ENCODE measurements around the gene PTGER3. TPM values are rescaled to one million over a fixed set of nuclear protein-coding genes. Genes with fewer than 3 reads are reported as not detected.

PTGER3 gene
- total RNA-seq, 1 experiment from 2014 or later = 0.09 TPM

DNA sequence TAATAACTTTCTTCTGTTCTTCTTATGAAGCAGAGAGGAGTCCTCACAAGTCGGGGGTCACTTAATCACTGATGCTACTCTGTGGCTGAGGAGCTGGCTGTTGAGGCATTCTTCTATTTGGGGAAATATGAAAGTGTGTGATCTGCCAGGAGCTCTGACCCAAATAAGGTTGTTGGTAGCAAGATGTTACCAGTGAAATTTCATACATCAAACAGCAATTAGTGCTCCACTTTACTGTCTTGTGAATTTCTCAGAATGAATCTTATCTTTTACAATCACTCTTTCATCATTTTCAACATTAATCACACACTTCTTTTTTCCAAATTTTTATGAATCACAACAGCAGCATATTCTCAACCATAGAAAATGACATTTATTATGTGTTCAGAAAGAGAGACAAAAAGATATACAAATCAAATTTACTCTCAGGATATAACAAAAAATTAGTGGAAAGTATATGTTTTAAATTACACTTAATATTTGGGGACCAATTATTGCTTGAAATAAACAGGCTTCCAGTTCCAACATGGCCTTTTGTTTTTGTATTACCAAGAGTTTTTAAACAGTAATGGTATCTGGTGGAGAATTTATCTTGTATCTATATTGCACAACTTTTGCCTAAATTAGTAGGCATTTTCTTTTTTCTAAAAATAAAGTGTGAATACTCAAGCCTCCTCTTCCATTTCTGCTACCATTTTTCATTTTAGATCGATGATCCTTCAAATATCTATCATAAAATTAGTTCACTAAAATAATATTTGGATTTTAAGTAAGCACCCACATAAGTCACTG lies 9.6 kb downstream of the PTGER3 start:
- no TSS peak for BruUV-seq (replicated peaks)
- Mint-ChIP-seq H3K4me1 (ENCODE audit: low read depth, unreplicated experiment) (no peaks in the 10 kb centered on the region), H3K27ac (ENCODE audit: unreplicated experiment) (no peak overlapping the region), H3K36me3 (ENCODE audit: insufficient read depth, unreplicated experiment) (no peaks in the 10 kb centered on the region), H3K9me3 (ENCODE audit: low read depth, unreplicated experiment) (no peaks in the 10 kb centered on the region), H3K4me3 (ENCODE audit: low read depth, unreplicated experiment) (no peak overlapping the region), H3K27me3 (ENCODE audit: unreplicated experiment) (peaks cover 38% of the 10 kb centered on the region)
- no peak for DNase-seq
- CTCF ChIA-PET = interaction anchor here (0.7 kb wide), 1 partner anchor 510 kb away, joined by 6 read pairs; no protein-coding TSS in a partner anchor
- TF ChIP-seq, protein P1, sequence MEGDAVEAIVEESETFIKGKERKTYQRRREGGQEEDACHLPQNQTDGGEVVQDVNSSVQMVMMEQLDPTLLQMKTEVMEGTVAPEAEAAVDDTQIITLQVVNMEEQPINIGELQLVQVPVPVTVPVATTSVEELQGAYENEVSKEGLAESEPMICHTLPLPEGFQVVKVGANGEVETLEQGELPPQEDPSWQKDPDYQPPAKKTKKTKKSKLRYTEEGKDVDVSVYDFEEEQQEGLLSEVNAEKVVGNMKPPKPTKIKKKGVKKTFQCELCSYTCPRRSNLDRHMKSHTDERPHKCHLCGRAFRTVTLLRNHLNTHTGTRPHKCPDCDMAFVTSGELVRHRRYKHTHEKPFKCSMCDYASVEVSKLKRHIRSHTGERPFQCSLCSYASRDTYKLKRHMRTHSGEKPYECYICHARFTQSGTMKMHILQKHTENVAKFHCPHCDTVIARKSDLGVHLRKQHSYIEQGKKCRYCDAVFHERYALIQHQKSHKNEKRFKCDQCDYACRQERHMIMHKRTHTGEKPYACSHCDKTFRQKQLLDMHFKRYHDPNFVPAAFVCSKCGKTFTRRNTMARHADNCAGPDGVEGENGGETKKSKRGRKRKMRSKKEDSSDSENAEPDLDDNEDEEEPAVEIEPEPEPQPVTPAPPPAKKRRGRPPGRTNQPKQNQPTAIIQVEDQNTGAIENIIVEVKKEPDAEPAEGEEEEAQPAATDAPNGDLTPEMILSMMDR (IDR thresholded peaks at IDR 0.05; ENCODE audit: unreplicated experiment) = no peak
- intact Hi-C loops (cut with micrococcal nuclease; ENCODE audit: unreplicated experiment) = no loop called here

DNA sequence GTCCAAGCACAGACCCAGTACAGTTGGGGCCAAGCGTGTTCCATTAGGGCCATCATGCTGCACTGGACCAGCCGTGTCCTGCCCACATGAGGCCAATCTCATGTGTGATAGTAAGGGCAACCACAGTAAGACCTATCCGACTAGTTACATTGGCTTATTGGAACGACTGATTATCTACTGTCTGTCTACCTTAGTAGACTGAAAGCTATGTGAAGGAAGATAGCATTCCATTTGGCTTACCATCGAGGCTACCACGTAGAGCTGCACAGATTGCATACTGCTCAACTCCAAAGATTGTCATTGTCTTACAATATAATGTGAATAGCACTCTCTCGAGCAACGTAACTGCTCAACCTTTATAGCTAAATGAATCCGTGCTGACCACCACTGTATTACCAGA lies 10.6 kb downstream of the PTGER3 start:
- Mint-ChIP-seq H3K36me3 (ENCODE audit: insufficient read depth, unreplicated experiment) (no peaks in the 10 kb centered on the region), H3K27ac (ENCODE audit: unreplicated experiment) (no peak overlapping the region), H3K4me3 (ENCODE audit: low read depth, unreplicated experiment) (no peak overlapping the region), H3K4me1 (ENCODE audit: low read depth, unreplicated experiment) (no peaks in the 10 kb centered on the region), H3K27me3 (ENCODE audit: unreplicated experiment) (peaks cover 38% of the 10 kb centered on the region), H3K9me3 (ENCODE audit: low read depth, unreplicated experiment) (no peaks in the 10 kb centered on the region)
- DNase-seq = no peak
- intact Hi-C loops (cut with micrococcal nuclease; ENCODE audit: unreplicated experiment) = no loop called here
- no TSS peak for BruUV-seq (replicated peaks)
- CTCF ChIA-PET = no interaction called here
- TF ChIP-seq, protein P1 (IDR thresholded peaks at IDR 0.05; ENCODE audit: unreplicated experiment) = no peak

DNA sequence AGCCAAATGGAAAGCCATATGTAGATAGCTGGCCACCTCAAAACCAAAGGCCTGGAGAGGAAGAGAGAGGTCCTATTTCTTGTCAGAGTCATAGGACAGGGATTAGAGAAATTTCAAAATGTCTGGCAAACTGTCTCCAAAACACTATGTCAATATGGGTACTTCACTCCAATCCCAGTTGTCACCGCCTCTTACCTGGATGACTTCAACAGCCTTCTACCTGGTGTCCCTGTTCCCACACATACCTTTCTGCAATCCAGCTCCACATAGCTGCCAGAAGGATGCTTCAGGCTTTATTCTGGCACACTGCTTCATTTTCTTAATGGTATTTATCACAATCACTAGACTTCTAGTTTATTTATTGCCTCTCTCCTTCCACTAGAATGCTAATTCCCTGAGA lies 14.5 kb downstream of the PTGER3 start:
- Mint-ChIP-seq H3K27me3 (ENCODE audit: unreplicated experiment) (peaks cover 13% of the 10 kb centered on the region), H3K4me1 (ENCODE audit: low read depth, unreplicated experiment) (no peaks in the 10 kb centered on the region), H3K36me3 (ENCODE audit: insufficient read depth, unreplicated experiment) (no peaks in the 10 kb centered on the region), H3K9me3 (ENCODE audit: low read depth, unreplicated experiment) (no peaks in the 10 kb centered on the region), H3K4me3 (ENCODE audit: low read depth, unreplicated experiment) (no peak overlapping the region), H3K27ac (ENCODE audit: unreplicated experiment) (no peak overlapping the region)
- CTCF ChIA-PET = no interaction called here
- no TSS peak for BruUV-seq (replicated peaks)
- intact Hi-C loops (cut with micrococcal nuclease; ENCODE audit: unreplicated experiment) = no loop called here
- no peak for DNase-seq
- TF ChIP-seq, protein P1 (IDR thresholded peaks at IDR 0.05; ENCODE audit: unreplicated experiment) = no peak

DNA sequence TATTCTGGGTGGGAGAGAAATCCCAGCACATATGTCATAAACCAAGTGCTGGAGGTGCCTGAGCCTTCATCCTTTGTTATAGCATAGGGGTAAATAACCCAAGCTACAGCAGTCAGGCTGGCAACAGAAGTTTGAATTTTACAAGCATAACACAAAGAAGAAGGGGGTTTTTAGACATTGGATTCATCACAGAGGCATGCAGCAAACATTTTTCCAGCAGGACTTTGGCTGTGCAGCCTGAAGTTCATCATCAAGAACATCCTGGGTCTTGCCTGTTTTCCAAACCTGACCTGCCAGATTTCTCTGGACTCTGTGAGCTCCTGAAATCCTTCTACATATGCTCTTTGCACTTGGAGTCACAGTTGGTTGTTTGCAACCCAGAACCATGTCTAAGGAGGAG lies 16.2 kb downstream of the PTGER3 start:
- intact Hi-C loops (cut with micrococcal nuclease; ENCODE audit: unreplicated experiment) = no loop called here
- Mint-ChIP-seq H3K27me3 (ENCODE audit: unreplicated experiment) (peaks cover 13% of the 10 kb centered on the region), H3K9me3 (ENCODE audit: low read depth, unreplicated experiment) (no peaks in the 10 kb centered on the region), H3K36me3 (ENCODE audit: insufficient read depth, unreplicated experiment) (no peaks in the 10 kb centered on the region), H3K4me1 (ENCODE audit: low read depth, unreplicated experiment) (no peaks in the 10 kb centered on the region), H3K27ac (ENCODE audit: unreplicated experiment) (no peak overlapping the region), H3K4me3 (ENCODE audit: low read depth, unreplicated experiment) (no peak overlapping the region)
- DNase-seq = no peak
- no TSS peak for BruUV-seq (replicated peaks)
- CTCF ChIA-PET = no interaction called here
- TF ChIP-seq, protein P1 (IDR thresholded peaks at IDR 0.05; ENCODE audit: unreplicated experiment) = no peak

All from Calu3 (cell line).